GDM1 (cell line): ENCODE data around the gene XIRP2.
"Not testable (repeated sequence)": the region's sequence is repeated elsewhere in the genome, so short reads cannot be mapped to it uniquely, and the experiment has no call there.

Source experiments
- DNase-seq: peaks from one replicate; lab custom pipeline; 2025; lab: John Stamatoyannopoulos, UW

Gene XIRP2

GRCh38 chr2:167048829-167049228, 160.5 kb downstream of the XIRP2 start:
- no peak for DNase-seq

DNA sequence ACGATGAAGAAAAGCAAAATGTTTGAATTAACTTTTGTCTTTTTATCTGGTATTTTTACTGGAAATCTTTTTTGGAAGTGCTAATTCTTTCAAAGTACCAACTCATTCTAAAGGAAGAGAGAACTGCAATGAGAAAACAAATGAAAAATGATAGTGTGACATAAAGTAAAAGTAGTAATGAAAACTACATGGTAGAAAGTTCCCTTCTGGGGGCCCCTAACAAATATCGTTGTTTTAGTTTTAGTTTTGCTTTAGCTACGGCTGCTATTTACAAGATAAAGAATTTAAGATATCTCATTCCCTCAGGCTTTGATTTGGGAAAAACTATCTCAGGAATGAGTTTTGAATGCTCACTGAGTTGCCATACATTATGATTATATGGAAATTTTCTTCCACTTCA, 161.4 kb downstream of the XIRP2 start:
- DNase-seq, result no peak

GRCh38 chr2:167052825-167053224, 164.5 kb downstream of the XIRP2 start:
- DNase-seq, result no peak

GRCh38 chr2:167054881-167055280, 166.6 kb downstream of the XIRP2 start:
- no peak for DNase-seq

DNA sequence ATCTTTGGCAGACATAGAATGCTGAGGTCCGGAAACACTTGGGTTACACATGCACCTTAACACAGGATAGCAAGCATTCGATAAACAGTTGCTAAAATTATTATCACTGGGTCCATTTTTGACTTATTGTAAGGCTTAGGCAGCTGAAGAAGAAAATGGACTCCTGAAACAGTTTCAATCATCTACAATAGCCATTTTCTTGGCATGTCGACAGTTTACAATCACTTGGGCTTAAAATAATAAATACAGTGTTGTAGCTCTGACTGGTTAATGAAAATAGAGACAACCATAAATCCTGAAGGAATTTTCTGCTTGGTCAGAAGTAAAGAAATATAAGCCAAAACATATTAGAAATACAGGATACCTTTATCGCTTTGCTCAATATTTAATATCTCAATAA, 169.2 kb downstream of the XIRP2 start:
- DNase-seq, result no peak

GRCh38 chr2:167059173-167059572, 170.9 kb downstream of the XIRP2 start:
- DNase-seq, result no peak

- DNase-seq, result no peak
These were observed 181.6 kb downstream of the XIRP2 start for GRCh38 chr2:167069855-167070254.

GRCh38 chr2:167075708-167076107, 187.4 kb downstream of the XIRP2 start:
- not testable (repeated sequence) for DNase-seq

DNA sequence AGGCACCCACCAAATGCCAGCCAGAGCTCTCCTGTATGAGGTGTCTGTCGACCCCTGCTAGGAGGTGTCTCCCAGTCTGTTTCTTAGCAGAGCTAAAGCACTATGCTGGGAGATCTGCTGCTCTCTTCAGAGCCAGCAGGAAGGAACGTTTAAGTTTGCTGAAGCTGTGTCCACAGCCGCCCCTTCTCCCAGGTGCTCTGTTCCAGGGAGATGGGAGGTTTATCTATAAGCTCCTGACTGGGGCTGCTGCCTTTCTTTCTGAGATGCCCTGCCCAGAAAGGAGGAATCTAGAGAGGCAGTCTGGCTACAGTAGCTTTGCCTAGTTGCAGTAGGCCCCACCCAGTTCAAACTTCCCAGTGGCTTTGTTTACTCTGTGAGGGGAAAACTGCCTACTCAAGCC, 210.7 kb downstream of the XIRP2 start:
- not testable (repeated sequence) for DNase-seq

GRCh38 chr2:167100506-167100905, 212.2 kb downstream of the XIRP2 start:
- DNase-seq, result no peak

GRCh38 chr2:167103028-167103756, 214.9 kb downstream of the XIRP2 start:
- no peak for DNase-seq

DNA sequence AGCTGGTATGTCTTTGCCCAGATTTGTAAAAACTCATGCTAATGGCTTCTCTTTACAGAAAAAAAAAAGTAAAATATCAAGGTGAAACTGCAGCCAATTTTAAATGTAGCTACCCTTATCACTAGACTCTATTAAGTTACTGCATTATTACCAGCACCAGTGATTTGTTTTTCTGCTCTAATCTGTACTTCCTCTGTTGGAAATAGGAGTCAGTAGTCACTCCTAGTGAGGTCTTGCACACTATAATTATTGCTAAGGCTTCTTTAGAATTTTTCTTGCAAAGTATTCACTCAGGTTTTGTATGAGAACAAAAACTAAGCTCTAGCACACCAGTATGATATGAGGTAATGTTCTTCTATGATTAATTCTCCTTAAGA, 215.5 kb downstream of the XIRP2 start:
- DNase-seq, result no peak

DNA sequence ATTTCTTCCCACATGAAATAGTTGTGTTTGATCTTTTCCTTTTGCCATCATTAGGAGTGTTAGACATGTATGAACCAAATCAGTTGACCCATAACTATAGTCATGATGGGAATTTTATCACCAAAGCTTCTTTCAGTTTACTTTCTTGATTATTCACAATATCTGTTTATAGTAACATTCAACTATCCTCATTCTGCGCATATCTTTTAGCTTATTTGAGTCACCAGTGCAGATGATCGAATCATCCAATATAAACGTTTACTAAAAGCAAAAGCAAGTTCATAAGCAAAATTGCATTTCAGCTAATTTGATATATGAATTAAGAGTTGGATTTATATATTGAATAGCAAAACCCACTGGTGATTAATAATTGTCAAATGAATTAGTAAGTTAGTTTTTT, 216.4 kb downstream of the XIRP2 start:
- DNase-seq, result no peak

- DNase-seq, result not testable (repeated sequence)
These were observed 221.4 kb downstream of the XIRP2 start for GRCh38 chr2:167109682-167110081.

DNA sequence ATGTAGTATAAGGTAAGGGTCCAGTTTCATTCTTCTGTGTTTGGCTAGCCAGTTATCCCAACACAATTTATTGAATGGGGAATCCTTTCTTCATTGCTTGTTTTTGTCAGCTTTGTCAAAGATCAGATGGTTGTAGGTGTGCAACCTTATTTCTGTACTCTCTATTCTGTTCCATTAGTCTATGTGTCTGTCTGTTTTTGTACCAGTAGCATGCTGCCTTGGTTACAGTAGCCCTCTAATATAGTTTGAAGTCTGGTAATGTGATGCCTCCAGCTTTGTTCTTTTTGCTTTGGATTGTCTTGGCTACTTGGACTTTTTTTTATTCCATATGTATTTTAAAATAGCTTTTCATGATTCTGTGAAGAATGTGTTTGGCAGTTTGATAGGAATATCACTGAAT, 222.1 kb downstream of the XIRP2 start:
- DNase-seq, result no peak

- no peak for DNase-seq
These were observed 225.7 kb downstream of the XIRP2 start for GRCh38 chr2:167114018-167114417.

DNA sequence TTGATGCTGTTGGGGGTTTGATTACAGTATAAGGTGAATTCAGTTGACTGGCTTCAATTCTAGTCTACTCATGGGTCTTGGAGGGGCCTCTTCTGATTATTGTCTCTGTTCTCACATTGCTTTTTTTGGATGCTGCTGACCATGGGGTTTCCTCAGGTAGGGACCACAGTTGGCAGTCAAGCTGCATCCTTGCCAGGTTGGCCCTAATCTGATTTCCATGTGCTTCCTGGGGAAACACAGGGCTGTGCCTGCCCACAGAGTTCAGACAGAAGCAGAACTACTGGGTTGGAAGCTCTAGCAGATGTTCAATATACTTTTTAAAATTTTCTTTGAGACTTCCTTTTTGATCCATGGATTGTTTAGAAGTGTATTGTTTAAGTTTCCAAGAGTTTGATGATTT, 227.3 kb downstream of the XIRP2 start:
- DNase-seq, result peak; percentile 71

GRCh38 chr2:167122389-167122788, 234.1 kb downstream of the XIRP2 start:
- DNase-seq, result peak; percentile 10

GRCh38 chr2:167126165-167126564, 237.9 kb downstream of the XIRP2 start:
- no peak for DNase-seq

DNA sequence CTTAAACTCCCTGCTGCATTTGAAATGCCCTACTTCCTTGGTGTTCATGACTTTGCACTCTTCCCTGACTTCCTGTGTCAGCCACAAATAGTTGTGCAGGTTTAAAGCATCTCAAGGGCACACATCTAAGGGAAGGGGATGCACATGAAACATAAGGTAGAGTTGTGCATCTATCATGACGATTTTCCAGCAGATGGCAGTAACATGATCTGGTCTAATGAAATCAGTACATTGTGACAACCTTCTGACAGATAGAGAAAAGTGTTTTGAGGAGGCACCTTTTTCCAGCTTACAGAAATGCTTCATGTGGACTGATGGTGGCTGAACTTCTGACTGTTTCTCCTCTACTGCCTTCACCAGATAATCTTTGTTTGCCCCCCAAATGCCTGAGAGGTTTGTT, 238.9 kb downstream of the XIRP2 start:
- DNase-seq, result peak; percentile 41

DNA sequence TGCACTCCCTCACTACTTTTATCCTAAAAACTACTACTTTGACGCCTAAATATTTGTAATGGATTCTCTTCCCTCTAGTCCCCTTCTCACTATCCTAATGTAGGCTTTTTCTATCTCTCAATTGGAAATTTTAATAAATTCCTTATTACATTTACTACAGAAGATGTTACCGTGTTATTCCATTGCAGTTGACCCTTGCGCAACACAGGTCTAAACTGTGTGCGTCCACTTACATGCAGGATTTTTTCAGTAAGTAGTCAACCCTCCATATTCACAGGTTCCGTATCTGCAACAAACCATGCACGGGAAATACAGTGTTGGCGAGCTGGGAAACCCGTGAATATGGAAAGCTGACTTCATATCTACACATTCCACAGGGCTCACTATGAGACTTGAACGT, 239.8 kb downstream of the XIRP2 start:
- DNase-seq, result no peak

GRCh38 chr2:167132066-167132465, 243.8 kb downstream of the XIRP2 start:
- no peak for DNase-seq

- no peak for DNase-seq
These were observed 244.8 kb downstream of the XIRP2 start for GRCh38 chr2:167132906-167133555.

GRCh38 chr2:167133614-167134013, 245.3 kb downstream of the XIRP2 start:
- no peak for DNase-seq
